ENCODE measurements around the gene EDIL3. TPM values are rescaled to one million over a fixed set of nuclear protein-coding genes. Genes with fewer than 3 reads are reported as not detected.
A peak's percentile ranks its signal among the peaks of the same experiment; 100 is the strongest.

The EDIL3 gene
- polyA plus RNA-seq, 1 donor (not counting 4 experiments of a cell fraction or from before 2014, with no cell fraction given) = 0.34 TPM

DNA sequence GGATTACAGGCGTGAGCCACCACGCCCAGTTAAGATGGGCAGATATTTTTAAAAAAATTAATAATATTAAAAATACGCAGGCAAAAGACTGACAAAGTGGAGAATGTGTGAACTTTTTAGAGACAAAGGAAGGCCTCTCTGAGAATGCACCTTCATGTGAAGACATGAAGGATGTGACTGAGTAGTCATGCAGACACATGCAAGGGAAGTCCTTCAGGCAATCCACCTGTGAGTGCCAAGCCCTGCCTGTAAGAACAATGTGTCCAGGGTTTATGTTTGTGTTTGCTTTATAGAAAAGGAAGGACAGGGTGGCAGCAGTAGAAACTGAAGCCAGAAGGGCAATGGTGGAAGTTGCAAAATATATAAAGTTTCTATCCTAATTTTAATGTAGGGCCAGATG lies 169.2 kb downstream of the EDIL3 start:
- dilution Hi-C loops (cut with MboI; ENCODE audit: extremely low pct_ligation_motif_present, low sequenced_read_pairs) = no loop called here
- no peaks in the 10 kb centered on the region for H3K36me3 ChIP-seq (ENCODE audit: control insufficient read depth in 2 of 2, extremely low read depth in 1 of 2, insufficient read depth in 2 of 2, low read length in 2 of 2)
- FAIRE-seq = peak; percentile 88
- H3K27ac ChIP-seq (ENCODE audit: control insufficient read depth, insufficient read depth, low read length) = no peak overlapping the region
- peak overlapping the region; percentile 35 for H3K4me2 ChIP-seq (ENCODE audit: control insufficient read depth, extremely low read depth, insufficient read depth, low read depth, low read length)
- H3K9me3 ChIP-seq (ENCODE audit: control insufficient read depth, low read depth, low read length) = no peaks in the 10 kb centered on the region
- no peaks in the 10 kb centered on the region for H3K79me2 ChIP-seq (ENCODE audit: control insufficient read depth, insufficient read depth, low read length)
- no peaks in the 10 kb centered on the region for H4K20me1 ChIP-seq (ENCODE audit: control insufficient read depth, extremely low read depth, insufficient read depth, low read length)
- no peaks in the 10 kb centered on the region for H3K9me1 ChIP-seq (ENCODE audit: control insufficient read depth, extremely low read depth, insufficient read depth, low read length)
- no peak overlapping the region for H3K4me3 ChIP-seq (ENCODE audit: control insufficient read depth in 2 of 3, extremely low read depth in 1 of 3, insufficient read depth in 2 of 3, low read depth in 1 of 3, low read length in 3 of 3)
- peak; percentile 44 for DNase-seq (ENCODE audit: low read depth, low spot score)
- H2AFZ ChIP-seq (ENCODE audit: control insufficient read depth, low read length) = no peak overlapping the region
- no peaks in the 10 kb centered on the region for H3K27me3 ChIP-seq (ENCODE audit: control insufficient read depth, extremely low read depth, insufficient read depth, low read length)
- H3K4me1 ChIP-seq (ENCODE audit: control insufficient read depth, extremely low read depth, insufficient read depth, low read length) = peaks cover 9% of the 10 kb centered on the region
- TF ChIP-seq, protein P1, sequence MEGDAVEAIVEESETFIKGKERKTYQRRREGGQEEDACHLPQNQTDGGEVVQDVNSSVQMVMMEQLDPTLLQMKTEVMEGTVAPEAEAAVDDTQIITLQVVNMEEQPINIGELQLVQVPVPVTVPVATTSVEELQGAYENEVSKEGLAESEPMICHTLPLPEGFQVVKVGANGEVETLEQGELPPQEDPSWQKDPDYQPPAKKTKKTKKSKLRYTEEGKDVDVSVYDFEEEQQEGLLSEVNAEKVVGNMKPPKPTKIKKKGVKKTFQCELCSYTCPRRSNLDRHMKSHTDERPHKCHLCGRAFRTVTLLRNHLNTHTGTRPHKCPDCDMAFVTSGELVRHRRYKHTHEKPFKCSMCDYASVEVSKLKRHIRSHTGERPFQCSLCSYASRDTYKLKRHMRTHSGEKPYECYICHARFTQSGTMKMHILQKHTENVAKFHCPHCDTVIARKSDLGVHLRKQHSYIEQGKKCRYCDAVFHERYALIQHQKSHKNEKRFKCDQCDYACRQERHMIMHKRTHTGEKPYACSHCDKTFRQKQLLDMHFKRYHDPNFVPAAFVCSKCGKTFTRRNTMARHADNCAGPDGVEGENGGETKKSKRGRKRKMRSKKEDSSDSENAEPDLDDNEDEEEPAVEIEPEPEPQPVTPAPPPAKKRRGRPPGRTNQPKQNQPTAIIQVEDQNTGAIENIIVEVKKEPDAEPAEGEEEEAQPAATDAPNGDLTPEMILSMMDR (optimal IDR thresholded peaks at IDR 0.05 in 1 of 3, IDR thresholded peaks at IDR 0.05 in 1 of 3, conservative IDR thresholded peaks at IDR 0.05 in 1 of 3; ENCODE audit: extremely low read depth in 1 of 3, insufficient read depth in 2 of 3, low read length in 3 of 3) = no peak
- TF ChIP-seq EZH2 (IDR thresholded peaks at IDR 0.05; ENCODE audit: low read length) = no peak
- H3K9ac ChIP-seq (ENCODE audit: control insufficient read depth, extremely low read depth, insufficient read depth, low read length) = no peak overlapping the region

DNA sequence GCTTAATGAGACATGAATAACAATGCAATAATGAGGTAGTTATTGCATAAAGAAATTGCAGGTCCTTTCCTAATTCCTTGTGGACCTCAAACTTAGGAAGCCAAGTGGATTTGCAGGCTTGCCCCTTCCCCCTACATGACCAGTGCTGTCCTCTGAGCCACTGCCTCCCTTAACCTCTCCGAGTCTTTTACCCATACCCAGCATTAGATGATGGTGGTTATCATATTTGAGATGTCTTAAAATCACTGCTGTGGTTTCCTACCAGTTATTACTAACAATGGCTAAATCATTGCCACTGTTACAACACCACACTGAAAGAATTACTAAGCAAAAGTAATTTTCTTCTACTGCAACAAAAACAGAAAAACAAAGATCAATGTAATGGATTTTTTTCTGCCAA lies 170.8 kb downstream of the EDIL3 start:
- Histone ChIP-seq H3K27me3 (ENCODE audit: control insufficient read depth, extremely low read depth, insufficient read depth, low read length) (no peaks in the 10 kb centered on the region), H3K4me1 (ENCODE audit: control insufficient read depth, extremely low read depth, insufficient read depth, low read length) (peaks cover 9% of the 10 kb centered on the region), H3K36me3 (ENCODE audit: control insufficient read depth in 2 of 2, extremely low read depth in 1 of 2, insufficient read depth in 2 of 2, low read length in 2 of 2) (no peaks in the 10 kb centered on the region), H3K79me2 (ENCODE audit: control insufficient read depth, insufficient read depth, low read length) (no peaks in the 10 kb centered on the region), H3K9me1 (ENCODE audit: control insufficient read depth, extremely low read depth, insufficient read depth, low read length) (no peaks in the 10 kb centered on the region), H2AFZ (ENCODE audit: control insufficient read depth, low read length) (no peak overlapping the region), H3K9ac (ENCODE audit: control insufficient read depth, extremely low read depth, insufficient read depth, low read length) (no peak overlapping the region), H3K4me3 (ENCODE audit: control insufficient read depth in 2 of 3, extremely low read depth in 1 of 3, insufficient read depth in 2 of 3, low read depth in 1 of 3, low read length in 3 of 3) (no peak overlapping the region), H3K9me3 (ENCODE audit: control insufficient read depth, low read depth, low read length) (no peaks in the 10 kb centered on the region), H4K20me1 (ENCODE audit: control insufficient read depth, extremely low read depth, insufficient read depth, low read length) (no peaks in the 10 kb centered on the region), H3K27ac (ENCODE audit: control insufficient read depth, insufficient read depth, low read length) (no peak overlapping the region), H3K4me2 (ENCODE audit: control insufficient read depth, extremely low read depth, insufficient read depth, low read depth, low read length) (no peak overlapping the region)
- dilution Hi-C loops (cut with MboI; ENCODE audit: extremely low pct_ligation_motif_present, low sequenced_read_pairs) = no loop called here
- FAIRE-seq = no peak
- TF ChIP-seq, protein P1 (optimal IDR thresholded peaks at IDR 0.05 in 1 of 3, IDR thresholded peaks at IDR 0.05 in 1 of 3, conservative IDR thresholded peaks at IDR 0.05 in 1 of 3; ENCODE audit: extremely low read depth in 1 of 3, insufficient read depth in 2 of 3, low read length in 3 of 3) = no peak
- TF ChIP-seq EZH2 (IDR thresholded peaks at IDR 0.05; ENCODE audit: low read length) = no peak
- no peak for DNase-seq (ENCODE audit: low read depth, low spot score)

All from keratinocyte (primary cell).